GM19328 (cell line): Measurements from ENCODE around the gene PRKCH.

Source experiments
- ATAC-seq: cut with Tn5 transposase; IDR thresholded peaks from one replicate; pipeline ENCODE4 v1.9.1; 2021; ENCODE audit warnings: mild to moderate bottlenecking, moderate library complexity; ENCODE audit not compliant: unreplicated experiment

PRKCH gene

DNA sequence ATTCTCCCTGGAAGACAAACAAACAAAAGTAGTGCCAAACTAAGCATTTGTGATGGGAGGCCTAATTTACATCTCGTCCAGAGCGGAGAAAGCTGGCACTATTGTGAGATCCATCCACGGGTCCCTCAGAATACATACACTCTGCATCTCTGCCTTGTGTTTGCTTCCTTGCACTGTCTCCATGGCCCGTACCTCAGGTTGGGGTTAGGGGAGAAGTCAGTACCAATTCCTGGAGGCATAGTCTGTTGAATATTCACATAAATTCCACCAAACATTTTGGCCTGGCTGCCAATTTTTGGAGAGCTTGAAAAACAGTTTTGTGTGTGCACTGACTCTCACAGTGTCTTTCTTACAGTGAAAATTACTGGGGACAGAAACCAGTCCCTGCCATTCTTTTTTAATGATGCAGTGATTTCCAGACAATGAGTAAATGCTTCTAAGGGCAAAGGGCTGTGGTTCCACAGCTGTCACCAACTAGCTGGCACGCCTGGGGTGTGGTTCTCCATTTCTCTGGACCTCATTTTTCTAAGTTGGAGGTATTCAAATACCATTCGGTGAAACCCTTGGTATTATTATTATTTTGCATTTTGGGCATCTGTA lies 254.3 kb downstream of the PRKCH start:
- no peak for ATAC-seq

DNA sequence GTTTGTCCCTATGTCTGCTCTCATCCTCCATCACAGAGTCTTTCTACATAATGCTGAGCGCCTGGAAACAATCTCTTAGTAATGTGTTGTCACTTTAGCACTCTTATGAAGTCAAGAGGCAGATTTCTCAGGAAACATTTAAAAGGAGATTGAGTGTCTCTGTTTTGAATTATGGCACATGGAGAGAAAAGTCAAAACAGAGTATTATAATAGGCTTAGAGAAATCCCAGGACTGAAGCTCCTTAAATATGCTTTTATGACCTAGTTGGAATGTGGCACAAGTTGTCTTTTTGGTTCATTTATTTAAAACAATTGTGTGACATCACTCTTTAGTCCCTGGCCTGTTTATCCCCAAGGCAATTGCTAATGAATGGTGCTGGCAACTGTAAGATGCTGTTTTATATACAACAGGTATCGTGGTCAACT lies 256.1 kb downstream of the PRKCH start:
- ATAC-seq: no peak

DNA sequence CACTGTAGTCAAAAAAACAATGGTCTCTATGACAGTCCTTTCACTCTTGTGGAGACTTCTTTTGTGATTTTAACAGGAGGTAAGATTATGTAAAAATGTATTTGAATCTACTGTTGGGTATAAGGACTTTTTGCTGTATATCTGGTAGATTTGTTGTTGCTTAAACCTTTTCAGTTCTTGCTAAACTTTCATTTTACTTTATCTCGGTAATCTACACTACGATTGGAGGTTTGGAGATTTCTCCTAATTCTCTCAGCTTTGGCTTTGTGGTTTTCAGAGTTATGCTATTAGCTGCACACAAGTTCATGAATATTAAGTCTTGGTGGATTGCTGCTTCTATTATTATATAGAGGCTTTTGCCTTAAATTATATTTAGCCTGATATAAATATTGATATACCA lies 257.4 kb downstream of the PRKCH start:
- ATAC-seq: no peak

DNA sequence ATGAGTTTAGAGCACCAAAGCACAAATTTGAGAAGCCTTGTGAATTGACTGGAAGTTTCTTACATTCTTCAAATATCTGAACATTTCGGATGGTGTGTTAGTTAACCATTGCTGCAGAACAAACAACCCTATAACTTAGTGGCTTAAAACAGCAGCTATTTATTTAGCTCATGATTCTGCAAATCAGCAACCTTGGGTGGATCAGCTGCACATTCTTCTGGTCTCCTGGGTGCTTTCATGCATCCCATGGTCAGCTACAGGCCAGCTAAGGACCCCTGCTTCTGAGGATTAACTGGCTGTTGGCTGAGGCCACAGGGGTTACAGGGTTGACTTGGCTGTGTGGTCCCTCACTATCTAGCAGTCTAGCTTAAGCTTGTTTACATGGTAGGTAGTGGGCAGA lies 260.0 kb downstream of the PRKCH start:
- ATAC-seq: no peak

DNA sequence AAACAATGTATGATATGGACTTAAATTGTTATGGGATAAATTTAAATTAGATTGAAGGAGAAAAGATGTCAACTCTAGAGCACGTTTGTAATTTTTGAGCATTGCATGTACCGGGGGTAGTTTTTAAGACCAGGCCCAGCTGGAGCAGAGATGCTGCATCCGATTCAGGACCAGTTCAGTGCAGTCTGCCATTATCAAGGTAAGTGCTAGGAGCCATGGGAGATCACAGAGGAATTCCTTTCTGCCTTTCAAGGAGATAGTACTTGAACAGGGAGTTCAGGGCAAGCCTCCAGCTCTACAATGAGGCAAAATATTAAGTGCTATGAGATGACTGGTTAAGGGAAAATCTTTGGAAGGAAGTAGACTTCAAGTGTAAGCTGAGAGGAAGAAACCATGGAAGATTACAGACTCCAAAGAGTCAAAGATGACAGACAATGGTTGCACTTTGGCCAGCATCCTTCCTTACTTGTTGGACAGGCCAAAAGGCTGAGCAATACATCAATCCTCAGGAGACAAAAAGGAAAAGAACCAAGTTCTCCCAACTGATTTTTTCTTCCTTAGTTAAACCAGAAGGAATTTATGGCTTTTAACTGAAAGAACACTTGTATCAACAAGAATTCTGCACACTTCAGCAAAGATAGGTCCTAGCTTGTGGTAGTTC lies 260.7 kb downstream of the PRKCH start:
- no peak for ATAC-seq

DNA sequence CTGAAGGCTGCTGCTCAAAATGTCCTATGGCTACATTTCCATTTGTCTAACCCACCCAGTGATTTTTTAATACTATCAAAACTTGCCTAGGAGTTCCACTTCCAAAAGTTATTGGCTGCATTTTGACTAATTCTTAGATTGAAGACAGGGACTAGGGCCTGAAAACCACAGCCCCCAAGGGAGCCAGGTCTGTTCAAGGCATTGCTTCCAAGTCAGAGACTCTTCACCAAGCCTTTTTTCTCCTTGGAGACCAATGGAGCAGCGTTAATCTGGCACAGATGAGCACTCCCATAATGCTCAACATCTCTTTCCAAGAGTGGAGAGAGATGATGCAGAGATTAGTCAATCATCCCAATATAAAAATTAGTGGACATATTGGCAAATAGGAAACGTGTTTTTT lies 261.4 kb downstream of the PRKCH start:
- no peak for ATAC-seq

DNA sequence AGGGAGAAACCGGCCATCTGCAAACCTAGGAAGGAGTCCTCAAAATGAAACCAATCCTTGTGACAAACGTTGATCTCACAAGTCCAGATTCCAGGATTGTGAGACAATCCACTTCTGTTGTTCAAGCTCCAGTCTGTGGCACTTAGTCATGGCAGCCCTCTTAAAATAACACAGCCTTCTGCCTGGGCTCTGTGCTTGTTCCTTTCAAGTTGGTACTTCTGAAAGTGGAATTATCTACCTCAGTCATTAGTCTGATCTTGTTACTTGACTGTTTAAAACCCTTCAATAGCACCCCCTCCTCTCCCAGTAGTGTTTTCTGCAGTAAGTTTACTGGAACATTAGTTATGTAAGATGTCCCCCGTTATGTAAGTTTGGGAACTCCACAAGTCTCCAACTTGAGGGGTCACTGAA lies 263.0 kb downstream of the PRKCH start:
- no peak for ATAC-seq

DNA sequence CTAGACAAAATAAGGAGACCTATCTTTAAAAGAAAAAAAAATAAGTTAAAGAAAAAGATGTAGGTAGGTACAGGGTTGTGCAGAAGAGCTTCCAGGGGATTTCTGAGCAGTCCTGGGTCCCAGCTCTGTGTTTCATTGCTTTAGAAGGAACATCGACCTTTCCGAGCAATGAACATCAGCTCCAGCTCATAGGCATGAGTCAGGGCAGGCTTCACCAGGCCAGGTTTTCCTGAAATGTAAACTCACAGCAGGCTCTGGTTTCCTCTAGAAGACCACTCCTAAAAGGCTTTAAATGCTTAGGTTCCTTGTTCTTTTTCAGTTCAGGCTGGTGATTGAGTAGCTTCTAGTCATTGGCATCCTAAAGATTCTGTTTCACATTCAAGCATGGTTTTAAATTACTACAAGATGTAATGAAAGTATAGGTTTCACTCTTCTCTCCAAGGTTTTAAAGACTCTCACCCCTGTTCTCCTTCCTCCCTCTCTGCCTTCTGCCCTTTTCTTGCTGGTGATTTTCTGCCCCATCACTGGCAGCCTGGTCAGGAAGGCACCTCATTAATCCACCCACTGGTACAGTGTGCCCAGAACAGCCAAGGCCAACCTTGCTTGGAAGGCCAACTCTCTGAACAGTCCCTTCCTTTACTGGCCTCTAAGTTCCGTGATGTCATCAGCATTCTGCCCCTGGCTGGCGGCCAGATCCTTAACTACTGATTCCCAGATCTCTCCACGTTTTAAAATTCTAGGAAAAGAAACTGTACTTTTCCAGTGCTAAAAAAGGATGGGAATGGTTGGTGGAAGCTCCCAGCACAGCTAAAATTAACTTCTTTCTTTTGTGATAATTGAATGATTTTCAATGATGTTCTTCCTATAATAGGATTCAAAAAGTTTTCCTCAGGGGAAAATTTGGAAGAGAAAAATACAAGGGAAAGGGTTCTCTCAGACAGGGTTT lies 264.5 kb downstream of the PRKCH start:
- no peak for ATAC-seq

DNA sequence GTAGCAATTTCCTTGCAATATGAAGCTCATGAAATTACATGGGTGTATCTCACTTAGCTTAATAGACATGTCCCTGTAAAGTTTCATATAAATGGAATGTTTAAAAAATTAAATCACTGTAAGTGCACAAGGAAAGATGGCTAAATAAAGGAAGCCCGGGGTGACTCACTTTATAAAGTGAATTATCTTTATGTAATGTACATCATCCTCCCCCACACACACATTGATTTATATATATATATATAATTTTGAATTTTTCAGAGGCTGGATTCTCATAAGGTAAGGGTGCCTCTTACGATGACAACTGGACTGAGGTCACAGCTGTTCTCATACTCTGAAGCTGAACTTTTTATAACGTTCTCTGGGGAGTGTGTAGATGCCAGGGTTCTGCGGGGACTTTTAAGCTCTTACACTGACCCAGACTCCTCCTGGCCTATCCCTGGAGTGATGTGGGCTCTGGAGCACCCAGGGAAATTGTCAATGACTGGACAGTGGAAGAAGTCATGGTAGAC lies 265.2 kb downstream of the PRKCH start:
- no peak for ATAC-seq

DNA sequence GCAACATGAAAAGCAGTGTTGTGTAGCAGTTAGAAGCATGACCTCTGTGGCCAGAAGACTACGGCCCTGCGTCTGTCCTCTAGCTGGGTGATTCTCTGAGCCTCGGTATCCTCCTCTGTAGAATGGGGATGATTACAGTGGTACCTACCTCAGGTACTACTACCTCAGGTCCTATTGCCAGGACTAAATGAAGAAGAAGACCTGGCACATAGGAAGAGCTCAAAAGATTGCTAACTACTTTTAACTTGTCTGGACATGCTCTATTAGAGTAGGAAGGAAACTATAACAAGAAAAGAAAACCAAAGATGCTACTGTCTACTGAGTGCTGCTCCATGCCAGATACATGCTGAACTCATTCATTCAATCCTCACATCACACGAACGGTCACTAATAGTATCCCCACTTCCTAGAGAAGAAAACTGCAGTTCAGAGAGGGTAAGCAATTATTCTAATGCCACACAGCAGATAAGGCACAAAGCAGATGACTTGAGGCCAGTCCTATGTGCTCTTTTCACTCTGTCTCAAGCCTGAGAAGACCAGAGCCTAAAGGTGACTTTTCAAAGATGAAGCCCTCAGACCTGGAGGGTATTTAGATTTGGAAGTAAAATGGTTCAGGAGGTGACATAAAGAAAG lies 265.8 kb downstream of the PRKCH start:
- no peak for ATAC-seq

DNA sequence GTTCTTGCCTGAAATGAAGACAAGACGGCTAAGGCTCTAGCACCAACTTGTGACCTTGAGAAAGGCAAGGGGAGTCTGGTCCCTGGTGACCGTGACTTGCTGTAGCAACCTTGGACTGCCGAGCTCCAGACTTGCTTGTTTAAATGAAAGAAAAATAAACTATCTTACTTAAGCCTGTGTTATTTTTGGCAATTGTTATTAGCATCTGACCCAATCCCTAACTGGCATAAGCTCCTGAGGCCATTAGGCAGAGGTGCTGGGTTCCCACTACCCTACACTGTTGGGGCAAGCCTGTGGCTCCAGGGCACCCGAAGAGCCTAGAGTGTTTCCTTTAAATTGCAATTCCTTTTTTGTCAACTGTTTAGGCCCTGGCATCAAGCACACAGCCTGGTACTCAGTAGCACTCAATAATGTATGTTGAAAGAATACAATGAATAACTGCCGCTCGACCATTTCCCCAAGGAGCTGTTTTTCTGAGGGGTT lies 267.1 kb downstream of the PRKCH start:
- no peak for ATAC-seq

DNA sequence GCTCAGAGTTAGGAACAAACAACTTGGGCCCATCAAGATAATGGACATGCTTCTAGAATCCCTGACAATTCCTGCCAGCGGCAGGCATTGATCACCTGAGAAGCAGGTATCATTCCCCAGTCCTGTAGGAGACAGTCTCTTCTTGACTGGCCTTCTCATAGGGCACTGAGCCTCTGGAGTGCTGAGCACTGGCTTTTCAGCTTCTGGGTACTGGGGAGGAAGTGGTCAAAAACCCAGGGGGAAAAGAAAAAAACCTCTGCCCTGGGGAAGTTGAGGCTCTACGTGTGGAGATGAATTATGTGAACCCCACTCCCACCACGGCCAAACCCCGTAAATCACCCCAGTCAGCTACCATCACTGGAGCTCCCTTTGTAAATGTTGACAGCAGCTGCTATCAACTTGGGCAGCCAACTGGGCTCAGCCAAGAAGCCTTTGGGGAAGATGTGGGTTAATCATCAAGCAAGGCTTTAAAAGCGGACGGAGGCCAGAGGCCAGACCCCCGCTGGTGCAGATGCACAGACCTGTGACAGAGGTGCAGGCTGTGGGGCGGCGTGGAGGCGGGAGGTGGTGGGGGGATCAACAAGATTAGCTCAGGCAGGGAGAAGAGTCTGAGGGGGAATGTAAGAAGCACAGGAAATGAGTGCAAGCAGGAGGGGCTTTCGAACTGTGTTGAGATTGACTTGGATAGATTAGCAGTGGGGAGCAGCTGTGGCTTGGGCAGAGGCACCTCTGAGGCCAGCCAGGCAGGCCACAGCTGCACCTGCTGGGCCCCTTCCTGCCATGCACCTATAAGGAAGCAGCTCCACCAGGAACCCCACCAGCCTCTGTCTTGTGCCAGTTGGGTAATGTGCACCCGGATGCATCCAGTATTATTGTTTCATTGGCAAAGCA lies 268.6 kb downstream of the PRKCH start:
- ATAC-seq: no peak

DNA sequence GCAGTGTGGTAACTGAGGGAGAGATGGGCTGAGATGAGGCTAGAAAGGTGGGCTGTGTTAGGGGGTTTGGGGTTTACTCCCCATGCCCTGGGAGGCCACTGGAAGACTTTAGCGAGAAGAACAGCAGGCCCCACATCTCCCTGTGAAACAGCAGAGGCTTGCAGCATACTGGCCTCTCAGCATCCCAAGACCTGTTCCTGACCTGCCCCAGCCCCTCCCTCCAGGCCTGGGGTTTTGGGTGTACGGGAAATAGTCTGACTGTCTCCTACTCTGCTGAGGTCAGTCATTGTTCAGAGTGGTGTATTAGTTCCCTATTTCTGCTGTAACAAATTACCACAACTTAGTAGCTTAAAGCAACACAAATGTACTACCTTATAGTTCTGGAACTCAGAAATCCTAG lies 270.5 kb downstream of the PRKCH start:
- ATAC-seq: no peak

DNA sequence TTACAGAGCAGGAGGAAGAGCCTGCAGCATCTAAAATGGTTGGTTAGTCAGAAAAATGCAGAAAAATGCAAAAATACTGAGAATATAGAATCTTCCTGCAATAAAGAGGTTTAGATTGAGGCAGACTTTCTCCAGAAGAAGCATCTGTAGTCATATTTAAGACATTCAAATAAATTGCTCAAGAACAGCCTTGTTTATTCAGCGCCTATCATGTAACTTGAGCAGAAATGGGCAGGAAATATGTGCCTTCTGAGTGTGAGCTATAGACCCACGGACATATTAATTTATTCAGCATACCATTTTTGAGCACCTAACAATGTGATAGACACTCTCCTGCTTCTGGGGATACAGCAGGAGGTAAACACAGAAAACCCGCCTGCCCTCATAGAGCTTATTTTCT lies 272.0 kb downstream of the PRKCH start:
- ATAC-seq: no peak

DNA sequence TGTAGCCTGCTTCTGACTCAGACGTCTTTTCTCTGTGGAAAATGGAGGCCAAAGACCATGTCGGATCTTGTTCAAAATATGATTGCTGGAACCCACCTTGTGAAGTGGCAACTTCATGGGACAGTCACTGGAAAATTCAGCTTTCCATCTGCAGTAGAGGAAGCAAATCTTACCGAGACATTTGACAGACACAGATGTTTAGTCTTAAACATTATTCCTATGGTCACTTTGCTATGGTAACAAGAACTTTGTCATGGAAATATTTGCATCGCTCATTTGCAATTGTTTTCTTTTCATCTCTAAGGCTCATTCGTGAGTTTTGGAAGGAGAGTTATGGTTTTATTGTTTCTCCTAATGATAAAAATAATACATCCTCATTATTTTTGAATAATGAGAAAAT lies 275.6 kb downstream of the PRKCH start:
- no peak for ATAC-seq

DNA sequence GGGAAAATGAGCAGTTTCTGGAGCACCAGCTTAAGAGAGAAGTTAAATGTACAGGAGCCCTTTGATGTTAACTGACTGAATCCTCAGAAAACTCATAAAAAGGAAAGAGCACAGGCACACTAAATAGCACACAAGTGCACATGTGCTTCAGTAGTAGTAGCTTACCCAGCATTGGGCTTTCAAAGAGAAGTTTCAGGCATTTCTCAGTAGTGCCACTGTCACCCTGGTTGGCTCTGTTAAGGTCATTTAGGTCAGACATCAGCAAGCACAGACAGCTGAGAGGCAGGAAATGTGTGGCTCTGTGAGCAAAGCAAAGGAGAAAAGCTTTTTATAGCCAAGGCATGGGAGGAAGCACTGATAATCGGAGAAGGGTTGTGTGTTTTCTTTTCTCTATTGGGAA lies 277.6 kb downstream of the PRKCH start:
- no peak for ATAC-seq

DNA sequence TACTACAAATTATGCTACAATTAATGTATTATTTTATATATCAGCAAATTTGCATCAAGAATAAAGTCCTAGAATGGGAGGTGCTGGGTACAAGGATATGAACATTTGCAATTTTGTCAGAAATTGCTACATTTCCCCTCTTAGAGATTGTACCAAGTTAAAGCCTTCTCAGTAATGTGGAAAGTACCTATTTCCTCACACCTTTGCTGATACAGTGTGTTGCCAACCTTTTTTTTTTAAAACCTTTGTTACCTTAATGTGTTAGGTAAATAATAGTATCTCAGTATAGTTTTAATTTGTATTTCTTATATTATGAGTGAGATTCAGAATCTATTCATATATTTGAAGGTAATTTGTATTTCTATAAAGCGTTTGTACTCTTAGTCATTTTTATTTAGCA lies 278.6 kb downstream of the PRKCH start:
- ATAC-seq: no peak
